Measurements from ENCODE around the gene ZNF423.

The ZNF423 gene

DNA sequence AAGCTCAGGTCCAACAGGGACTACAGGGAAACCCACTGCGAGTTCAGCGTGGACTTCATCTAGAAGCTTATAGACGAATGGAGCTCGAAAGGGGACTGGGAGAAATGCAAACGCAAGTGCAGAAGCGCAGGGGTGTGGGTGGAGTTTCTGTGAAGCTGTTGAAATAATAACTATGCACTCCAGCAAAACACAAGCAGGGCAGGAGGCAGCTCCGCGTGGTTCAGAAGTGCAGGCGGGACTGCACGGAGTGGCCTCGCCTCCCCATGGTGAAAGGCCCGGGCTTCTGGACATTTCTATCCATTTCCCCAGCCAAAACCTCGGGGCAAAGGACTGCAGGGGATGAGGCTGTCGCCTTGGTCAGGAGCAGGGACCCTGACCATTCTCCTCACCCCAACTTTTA is 74.5 kb downstream of the ZNF423 start:
- DNase-seq (ENCODE audit: low spot score): no peak

DNA sequence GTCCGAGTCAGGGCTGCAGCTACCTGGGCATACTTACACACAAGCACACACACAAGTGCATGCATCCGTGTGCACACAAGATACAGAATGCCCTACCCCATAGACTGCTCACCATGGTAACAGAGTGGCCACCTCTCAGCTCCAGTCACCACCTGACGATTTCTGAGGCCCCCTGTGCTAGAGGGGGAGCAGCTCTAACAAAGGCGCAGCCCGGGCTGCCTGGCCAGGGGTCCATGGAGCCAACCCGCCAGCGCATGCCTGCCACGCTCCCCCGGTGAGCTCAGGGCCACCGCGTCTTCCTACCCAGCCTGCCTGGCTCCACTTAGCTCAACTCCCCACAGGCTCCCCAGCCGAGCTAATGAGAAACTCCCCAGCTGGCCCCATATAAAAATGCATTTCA is 75.5 kb downstream of the ZNF423 start:
- DNase-seq (ENCODE audit: low spot score): no peak

DNA sequence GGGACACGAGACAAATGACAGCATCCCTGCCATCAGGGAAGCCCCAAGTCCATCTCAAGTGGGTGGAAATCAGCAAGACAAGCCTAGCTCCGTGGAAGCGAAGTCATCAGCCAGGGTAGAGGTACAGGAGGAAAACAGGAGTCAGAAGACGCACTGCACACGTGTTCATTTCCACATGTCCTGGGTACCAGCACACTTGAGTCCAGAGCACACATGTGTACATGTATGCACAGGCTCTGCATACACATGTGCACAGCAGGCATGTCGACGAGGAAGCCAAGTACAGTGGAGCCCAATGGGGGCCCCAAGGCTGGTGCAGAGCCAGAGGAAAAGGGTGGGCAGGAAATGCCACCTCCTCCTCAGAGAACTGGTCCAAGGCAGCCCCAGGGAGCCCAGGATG is 75.9 kb downstream of the ZNF423 start:
- no peak for DNase-seq (ENCODE audit: low spot score)

DNA sequence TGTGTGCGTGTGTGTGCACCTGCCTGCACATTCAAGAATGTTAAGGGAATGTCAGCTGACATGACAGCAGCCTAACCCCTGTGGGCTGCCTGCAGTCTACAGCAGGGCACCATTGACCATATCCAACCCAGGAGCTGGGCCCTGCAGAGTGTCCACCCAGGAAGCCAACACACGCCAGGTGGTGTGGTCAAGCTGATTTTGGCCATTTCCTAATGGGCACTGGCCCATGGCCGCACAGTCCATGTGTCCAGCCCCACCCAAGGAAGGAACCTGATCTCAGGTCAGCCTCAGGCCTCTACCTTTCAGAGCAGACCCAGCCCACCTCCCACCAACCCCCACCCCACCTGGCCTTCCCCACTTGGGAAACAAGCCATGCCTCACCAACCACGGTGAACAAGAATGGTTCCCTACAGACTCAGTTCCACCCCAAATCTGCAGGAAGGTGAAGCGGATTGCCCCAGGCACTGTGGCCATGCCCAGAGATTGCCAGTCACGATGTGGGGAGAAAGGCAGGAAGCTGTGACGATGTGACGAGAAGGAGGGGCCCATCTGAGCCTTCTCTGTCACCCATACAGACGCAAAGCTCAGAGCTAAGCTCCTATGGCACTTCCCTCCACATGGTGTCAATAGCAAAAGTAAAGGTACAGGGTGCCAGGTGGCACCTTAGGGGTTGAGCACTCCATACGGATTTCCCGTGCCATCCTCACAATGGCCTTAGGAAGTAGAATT is 77.5 kb downstream of the ZNF423 start:
- no peak for DNase-seq (ENCODE audit: low spot score)

DNA sequence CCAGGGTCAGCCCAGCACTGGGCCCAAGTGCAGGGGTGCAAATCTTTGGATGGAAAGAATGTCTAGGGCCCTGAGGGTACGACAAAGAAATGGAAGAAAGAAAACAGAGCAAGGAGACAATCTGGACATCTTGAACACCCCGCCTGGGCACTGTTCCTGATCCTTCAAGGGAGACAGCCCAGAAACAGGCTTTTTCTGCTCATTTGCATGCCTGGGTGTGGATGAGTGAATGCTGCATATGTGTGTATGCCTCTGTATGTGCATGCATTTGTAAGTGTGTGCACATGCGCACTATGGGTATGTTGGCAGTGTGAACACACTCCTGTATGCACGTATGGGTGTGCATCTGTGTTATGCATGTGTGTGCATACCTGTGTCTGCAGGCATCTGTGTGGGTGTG is 79.2 kb downstream of the ZNF423 start:
- no peak for DNase-seq (ENCODE audit: low spot score)

DNA sequence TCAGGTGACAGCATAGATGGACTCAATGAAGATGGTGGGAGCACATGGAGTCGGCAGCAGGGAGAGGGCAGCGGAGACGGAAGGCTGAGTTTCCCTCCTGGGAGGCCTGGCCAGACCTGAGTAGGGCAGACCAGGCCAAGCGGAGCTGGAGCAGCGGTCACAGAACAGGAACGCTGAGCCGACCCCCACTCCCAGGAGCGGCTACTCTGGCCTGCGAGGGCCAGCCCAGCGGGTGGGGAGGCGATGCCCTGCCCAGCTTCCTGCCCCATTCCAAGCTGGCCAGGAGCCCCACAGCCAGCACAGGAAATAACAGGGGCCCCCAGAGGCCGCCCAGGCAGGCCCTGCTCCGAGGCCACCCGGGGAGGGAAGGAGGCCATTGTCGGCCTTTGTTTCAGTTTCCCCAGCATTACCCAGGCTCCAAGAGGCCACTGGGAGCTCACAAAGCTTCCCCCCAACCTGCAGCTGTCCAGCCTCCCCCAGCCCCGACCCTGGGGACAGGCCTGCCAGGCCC is 79.8 kb downstream of the ZNF423 start:
- no peak for DNase-seq (ENCODE audit: low spot score)

DNA sequence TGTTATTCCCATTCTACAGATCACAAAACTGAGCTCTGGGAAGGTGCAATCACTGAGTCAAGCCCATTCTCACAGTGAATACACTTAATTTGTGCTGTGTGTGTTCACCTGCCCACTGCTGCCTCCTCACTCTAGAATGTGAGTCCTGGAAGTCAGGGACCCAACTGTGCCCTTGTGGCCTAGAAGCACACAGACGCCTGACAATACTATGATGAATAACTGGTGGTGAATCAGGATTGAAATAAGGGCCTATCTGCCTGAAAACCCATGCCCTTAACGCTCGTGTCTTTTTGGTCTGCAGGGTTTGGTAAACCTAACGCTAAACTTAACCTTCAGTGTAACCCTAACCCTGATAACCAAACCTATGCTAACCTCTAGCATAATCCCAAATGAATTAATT is 80.3 kb downstream of the ZNF423 start:
- DNase-seq (ENCODE audit: low spot score): no peak

DNA sequence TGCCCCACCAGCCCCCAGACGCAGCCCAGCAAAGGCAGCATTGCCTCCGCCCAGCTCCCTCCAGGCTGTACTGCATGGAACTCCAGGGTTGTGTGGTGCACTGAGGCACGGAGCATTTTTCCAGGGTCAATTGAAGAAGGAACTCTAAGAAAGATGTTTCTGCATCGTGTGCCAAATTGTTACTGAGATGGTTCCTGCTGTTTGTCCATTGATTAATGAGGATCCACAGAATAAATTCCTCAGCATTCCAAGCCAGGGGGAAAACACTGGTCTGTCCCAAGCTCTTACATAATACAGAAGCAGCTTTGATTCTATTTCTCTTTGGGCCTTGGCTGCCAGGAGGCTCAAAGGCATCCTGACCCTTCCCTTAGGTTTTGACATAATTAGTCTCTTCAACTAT is 80.9 kb downstream of the ZNF423 start:
- DNase-seq (ENCODE audit: low spot score): no peak

DNA sequence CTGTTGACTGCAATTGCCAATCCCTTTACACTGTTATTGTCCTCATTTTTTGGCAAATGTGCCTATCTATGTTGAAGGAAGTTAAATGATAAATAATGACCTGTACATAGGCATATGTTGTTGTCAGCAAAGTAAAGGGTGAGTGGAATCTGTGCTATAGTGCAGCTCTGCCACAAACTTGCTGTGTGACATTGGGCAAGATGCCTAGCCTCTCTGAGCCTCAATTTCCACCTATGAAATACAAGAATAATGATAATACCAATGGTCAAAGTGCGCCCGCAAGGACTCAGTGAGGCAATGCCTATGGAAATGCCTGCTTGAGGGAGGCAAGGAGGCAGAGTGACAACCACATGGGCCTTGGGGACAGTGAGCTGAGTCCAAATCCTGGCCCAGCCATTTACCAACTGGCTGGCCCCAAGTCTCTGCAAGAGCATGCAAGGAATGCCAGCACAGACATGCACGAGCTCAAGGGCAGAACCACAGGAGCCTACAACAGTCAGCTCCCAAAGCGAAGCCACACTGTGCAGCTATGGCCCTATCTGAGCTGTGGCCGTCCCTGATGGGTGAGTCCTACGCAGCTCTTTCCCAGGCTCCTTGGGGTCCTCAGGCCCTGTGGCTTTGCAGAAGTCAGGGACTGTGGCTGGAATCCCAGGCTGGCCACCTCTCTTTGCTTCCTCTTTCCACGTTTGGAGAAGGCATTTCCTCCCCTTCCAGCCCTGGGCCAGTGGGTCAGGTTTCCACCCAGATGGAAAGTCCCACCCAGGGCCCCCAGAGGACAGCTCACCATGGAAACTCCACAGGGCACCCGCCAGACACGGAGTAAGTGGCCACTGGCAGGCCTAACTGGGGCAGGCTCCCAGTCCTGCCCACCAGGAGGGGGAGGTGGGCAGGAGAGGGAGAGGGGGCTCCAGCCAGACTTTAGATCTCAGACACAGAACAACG is 82.1 kb downstream of the ZNF423 start:
- no peak for DNase-seq (ENCODE audit: low spot score)

DNA sequence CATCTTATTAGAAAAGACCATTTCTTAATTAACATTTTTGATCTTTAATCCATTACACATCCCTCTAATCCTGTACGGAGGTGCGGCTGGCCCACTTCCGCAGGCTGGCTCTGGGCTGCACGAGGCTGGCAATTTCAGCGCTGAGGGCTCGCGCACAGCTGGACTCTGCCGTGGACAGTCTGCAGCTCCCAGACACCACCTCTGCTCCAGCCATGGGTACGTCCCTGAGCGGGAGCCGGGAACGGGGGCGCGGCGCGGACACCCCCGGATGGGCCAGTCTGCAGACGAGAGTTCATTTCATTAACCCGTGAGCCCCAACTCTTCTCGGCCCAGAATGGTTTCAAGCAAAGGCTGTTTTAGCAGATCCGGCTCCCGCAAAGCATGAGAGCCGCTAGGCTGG is 87.9 kb downstream of the ZNF423 start:
- DNase-seq (ENCODE audit: low spot score): no peak

DNA sequence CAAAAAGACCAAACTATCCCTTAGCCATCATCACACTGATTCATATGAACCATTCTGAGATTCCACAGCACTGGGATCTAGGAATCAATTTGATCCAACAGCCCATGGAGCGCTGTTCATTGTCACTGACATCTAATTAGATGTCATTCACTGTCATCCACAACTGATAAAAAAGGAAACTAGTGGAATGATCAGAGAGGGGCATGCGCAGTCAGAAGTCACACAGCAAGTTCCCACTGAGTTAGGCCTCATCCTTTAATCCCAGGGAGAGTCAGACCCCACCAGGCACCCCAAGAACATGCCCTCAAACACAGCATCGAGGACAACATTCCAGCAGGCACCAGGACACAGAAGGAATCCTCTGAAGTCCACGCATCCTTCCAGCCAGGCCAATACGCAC is 88.5 kb downstream of the ZNF423 start:
- DNase-seq (ENCODE audit: low spot score): no peak

DNA sequence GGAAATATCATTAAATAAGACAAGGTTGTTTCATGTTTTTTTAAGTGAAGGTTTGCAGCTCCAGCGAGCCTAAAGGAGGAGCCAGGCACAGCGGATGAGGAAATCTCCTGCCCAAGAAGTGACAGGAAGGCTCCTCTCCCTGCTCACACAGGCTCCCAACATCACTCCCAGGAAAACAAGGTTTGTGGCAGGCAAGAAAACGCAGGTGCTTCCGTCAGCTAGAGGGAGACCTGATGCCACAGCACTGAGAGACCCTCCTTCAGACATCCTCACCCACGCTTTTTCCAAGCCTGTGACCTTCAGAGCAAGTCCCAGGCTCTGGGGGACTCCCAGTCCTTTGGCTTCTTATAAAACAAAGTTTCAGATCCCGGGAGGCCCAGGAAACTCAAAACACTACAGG is 89.7 kb downstream of the ZNF423 start:
- no peak for DNase-seq (ENCODE audit: low spot score)

DNA sequence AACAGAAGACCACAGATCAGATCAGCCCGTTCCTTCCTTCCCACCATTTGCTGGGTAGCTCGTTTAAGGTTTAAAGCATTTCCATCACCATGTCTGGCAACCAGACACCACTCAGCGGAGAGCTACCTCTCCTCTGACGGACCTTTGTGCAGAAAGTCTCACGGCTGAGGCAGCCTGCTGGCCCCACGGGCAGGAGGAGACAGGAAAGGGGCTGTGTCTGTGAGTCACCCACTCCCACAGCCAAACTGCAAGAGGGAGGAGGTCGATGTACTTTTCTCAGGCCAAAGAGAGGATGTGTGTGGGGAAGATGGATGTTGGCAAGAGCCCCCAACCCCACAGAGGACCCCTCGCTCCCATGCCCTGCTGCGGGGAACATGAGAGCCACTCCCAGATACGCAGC is 92.1 kb downstream of the ZNF423 start:
- no peak for DNase-seq (ENCODE audit: low spot score)

DNA sequence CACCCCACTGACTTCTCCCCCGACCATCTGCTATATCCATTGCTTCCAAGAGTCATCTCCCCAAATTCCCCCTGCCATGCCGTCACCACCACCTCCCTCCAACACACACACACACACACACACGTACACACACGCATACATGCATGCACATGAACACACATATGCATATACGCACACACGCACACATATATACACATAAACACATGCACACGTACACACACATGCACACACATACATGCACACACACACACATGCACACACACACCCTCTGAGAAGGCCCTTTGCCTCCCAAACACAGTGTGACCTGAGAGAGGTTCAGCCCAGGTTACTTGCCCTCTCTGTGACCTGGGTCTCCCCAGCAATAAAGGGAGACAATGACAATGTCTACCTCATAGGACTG is 95.1 kb downstream of the ZNF423 start:
- DNase-seq (ENCODE audit: low spot score): no peak

DNA sequence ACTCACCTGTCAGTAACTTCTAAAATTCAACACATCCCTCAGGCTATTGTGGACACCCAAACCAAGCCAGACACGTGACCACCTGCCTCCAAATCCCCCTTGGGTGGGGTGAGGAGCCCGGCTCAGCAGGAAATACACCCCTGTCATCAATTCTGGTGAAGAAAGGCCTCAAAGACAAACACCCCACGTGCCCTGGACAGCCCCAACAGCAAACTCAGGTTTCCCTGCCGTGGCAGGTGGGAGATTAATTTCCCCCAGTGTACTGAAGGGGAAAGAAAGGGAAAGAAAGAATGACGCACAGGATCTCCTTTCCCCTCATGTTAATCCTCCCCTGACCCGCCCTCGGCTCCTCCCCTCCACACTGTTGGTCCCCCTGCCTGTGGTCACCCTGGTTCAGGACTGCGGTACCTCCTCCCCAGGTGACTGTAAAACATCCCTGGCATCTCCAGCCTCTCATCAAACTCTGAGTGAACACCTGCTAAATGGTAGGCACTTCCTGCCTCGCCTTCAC is 98.3 kb downstream of the ZNF423 start:
- no peak for DNase-seq (ENCODE audit: low spot score)

DNA sequence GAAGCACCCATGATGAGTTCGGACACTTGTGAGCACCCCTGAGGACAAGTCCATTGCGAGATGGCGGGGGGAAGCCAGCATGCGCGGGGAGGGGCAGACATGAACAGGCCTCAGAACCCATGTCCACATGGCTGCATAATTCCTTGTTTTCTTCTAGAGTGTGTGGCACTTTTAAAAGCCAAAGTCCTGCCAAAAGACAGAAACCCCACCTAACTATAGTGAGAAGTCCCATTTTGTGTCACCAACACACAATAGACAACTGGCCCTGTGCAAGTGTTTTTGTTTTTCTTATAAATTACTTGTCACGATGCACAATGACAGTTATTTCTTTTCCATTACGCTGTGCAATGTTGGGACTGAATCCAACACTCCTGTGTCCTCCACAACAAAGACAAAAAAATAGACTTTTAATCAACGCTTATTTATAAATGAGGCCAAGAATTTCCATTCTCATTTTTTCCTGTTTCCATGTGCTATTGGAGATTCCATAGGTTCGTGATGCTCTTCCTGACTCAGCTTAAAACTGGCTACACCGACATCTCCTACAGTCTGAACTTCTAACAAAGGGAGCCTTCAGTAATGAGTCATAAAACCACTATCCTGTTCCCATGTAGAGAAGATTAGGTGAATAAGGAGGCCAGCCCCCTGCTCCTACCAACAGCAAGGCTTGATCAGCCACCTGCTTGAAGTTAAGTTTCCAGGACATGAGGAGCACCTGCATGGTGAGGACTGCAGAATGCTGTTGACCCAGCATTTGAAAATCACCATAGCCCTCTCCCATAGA is 98.9 kb downstream of the ZNF423 start:
- no peak for DNase-seq (ENCODE audit: low spot score)

DNA sequence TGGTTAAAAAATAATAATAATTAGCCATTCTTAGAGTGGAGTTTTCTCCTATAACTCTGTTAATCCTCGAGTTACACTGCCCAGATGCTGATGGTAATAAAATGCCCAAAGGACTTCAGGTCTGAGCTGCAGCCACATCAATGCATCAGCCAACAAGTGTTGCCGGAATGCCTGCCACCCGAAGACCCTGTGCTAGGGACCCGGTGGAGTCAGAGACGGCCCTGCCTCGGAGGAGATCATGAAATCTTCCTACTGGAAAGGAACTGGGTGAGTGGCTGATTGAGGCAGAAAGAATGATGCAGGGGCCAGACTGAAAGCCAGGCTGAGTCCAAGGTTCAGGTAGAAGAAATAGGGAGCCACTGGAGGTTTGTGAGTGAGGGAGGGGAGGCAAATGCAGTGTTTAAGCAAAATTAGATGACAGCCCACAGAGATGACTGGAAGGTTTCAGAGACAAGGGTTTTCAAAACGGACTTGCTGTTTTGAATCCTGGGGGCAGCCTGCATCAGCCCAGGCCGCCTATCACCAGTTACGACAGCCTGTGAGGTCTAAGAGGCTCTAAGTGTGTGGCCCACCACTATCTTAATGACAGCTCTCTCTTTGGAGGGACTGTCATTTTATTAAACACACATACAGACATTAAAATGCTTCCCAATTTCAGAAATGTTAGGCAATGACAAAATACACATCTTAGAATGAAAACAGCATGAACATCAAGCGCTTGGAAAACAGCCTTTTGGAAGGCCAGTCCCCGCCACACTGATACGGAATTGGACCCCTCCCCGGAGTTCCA is 100.0 kb downstream of the ZNF423 start:
- no peak for DNase-seq (ENCODE audit: low spot score)

DNA sequence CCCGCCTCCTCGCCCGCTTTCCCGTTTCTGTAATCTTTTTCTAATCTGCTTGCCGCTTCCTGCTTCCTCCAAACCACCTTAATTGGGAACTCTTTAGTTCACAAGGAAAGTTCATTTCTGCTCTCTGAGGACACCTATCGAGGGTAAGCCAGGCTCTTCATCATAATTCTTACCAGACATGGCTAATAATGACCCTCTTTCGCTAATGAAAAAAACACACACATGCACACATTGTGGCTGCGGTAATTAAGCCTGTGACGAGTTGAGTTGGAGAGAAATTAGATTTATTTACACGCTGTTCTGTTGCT is 100.6 kb downstream of the ZNF423 start:
- DNase-seq (ENCODE audit: low spot score): no peak

DNA sequence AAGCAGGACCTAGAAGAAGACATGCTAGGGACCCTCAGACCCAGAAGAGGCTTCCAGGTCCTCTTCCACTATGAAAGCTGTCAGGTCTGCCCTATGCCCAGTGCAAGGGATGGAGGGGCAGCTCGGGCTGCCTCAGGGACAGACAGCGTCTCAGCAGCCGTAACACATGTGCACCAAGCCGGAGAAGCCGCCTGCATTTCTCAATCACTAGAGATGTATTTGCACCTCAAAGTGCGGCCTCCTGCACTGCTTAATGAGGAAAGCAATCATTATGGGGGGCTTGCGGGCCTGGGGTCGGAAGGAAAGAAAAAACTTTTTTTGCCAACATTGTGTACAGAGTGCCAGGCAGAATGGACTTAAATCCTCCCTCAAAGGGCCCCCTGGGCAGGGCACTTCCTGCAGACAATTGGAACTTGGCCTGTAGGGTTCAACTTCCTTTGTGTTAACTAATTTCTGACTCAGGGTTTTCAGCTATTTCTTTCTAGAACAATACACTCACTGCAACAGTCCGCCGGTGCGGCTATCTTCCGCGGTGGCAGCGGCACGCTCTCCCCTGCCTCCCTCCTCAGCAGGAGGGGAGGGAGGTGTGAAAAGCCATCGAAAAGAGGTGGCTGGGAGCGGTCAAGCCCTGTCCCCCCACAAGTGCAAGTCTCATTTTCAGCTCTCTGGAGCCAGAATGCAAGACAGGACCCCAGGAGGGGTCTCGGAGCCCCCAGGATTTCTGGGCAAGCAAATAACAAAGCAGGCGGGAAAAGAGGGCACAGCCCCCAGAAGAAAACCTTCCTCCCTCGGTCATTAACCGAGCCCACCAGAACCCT is 101.2 kb downstream of the ZNF423 start:
- DNase-seq (ENCODE audit: low spot score): no peak

DNA sequence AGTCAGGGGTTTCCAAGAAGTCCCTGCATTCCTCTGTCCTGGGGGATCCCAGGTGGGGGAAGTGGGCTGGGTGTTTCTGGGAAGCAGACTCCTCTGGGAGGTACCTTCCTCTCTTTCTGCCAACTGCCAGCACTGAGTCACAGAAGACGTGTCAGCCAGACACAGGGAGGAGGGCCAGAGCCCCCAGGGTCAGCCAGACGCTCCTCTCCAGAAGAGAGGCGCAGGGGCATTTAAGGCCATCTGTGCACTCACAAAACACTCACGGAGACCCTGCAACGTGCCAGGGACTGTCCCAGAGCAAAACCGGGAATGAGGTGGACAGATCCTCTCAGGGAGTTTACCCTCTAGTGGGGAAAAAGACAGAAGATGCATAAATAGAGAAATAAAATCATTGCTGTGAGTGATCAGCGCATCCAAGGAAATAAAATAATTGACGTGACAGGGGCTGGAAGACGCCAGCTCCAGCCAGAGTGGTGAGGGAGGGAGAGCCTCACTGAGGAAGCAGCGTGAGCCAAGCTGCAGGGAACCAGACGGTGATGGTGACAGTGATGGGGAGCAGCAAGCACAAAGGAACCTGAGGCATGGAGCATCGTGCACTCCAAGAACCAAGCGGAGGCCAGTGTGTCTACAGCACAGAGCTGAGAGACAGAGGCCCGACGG is 105.4 kb downstream of the ZNF423 start:
- DNase-seq (ENCODE audit: low spot score): no peak

Measured in CD4-positive, alpha-beta T cell treated with Interleukin-15 for 4 hours (primary cell).